Nephron (organoid): ENCODE results near the gene NBEAL2.

ENCODE experiments used
- H3K27ac Mint-ChIP-seq, 3 experiments: 2 replicates each; pipeline ENCODE4 v1.8.0; 2020; ENCODE audit warnings: mixed read lengths in 3 of 3, mild to moderate bottlenecking in 2 of 3, moderate library complexity in 1 of 3
- H3K27me3 Mint-ChIP-seq: 2 replicates; pipeline ENCODE4 v1.8.0; 2021; ENCODE audit warnings: low read depth, mild to moderate bottlenecking, moderate library complexity, mixed read lengths
- H3K36me3 Mint-ChIP-seq: 2 replicates; pipeline ENCODE4 v1.8.0; 2020; ENCODE audit warnings: low read depth, mixed read lengths
- H3K4me1 Mint-ChIP-seq: 2 replicates; pipeline ENCODE4 v1.8.0; 2020; ENCODE audit warnings: mixed read lengths
- H3K4me3 Mint-ChIP-seq, 3 experiments: 2 replicates each; pipeline ENCODE4 v1.8.0; 2020; ENCODE audit warnings: mild to moderate bottlenecking in 3 of 3, mixed read lengths in 3 of 3, moderate library complexity in 2 of 3
- H3K9me3 Mint-ChIP-seq: 2 replicates; pipeline ENCODE4 v1.8.0; 2020; ENCODE audit warnings: mixed read lengths
- CTCF ChIP-seq, 3 experiments: fragments of 200-600 bp; sonication (generic); IDR thresholded peaks; one replicate each; pipeline ENCODE4 v1.5.0; 2021; ENCODE audit warnings: antibody characterized with exemption in 3 of 3; ENCODE audit not compliant: unreplicated experiment in 3 of 3

Gene NBEAL2

GRCh38 chr3:46999516-47000197, 20.2 kb downstream of the NBEAL2 start:
- Mint-ChIP-seq H3K27me3 (no peaks in the 10 kb centered on the region), H3K4me1 (no peaks in the 10 kb centered on the region), H3K36me3 (no peaks in the 10 kb centered on the region), H3K27ac (no peak overlapping the region), H3K9me3 (no peaks in the 10 kb centered on the region), H3K4me3 (no peak overlapping the region)
- no peak for TF ChIP-seq CTCF (IDR thresholded peaks at IDR 0.05; ENCODE audit: unreplicated experiment in 3 of 3)

GRCh38 chr3:47000198-47000815, 20.8 kb downstream of the NBEAL2 start:
- H3K4me1 Mint-ChIP-seq: no peaks in the 10 kb centered on the region
- no peak for TF ChIP-seq CTCF (IDR thresholded peaks at IDR 0.05; ENCODE audit: unreplicated experiment in 3 of 3)
- no peak overlapping the region for H3K4me3 Mint-ChIP-seq
- H3K27me3 Mint-ChIP-seq: no peaks in the 10 kb centered on the region
- H3K27ac Mint-ChIP-seq: no peak overlapping the region
- H3K36me3 Mint-ChIP-seq: no peaks in the 10 kb centered on the region
- no peaks in the 10 kb centered on the region for H3K9me3 Mint-ChIP-seq

GRCh38 chr3:47000922-47001730, 21.7 kb downstream of the NBEAL2 start:
- H3K9me3 Mint-ChIP-seq: no peaks in the 10 kb centered on the region
- H3K27ac Mint-ChIP-seq: no peak overlapping the region
- TF ChIP-seq CTCF (IDR thresholded peaks at IDR 0.05; ENCODE audit: unreplicated experiment in 3 of 3): no peak
- no peaks in the 10 kb centered on the region for H3K27me3 Mint-ChIP-seq
- no peaks in the 10 kb centered on the region for H3K4me1 Mint-ChIP-seq
- H3K4me3 Mint-ChIP-seq: no peak overlapping the region
- no peaks in the 10 kb centered on the region for H3K36me3 Mint-ChIP-seq

DNA sequence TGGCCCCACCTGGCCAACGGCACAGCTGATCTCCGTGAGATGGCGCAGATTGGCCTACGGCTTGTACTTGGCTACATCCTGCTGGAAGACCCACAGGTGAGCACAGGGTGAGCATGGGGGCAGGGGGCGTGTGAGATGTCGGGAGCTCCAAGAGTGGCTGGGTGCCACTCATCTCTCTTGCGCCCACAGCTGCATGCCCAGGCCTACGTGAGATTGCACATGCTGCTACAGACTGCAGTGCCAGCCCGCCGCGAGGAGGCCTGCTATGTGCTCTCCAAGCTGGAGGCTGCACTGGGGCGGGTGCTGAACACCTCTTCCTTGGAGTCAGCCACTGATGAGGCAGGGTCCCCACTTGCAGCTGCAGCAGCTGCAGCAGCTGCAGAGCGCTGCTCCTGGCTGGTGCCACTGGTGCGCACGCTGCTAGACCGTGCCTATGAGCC, 22.3 kb downstream of the NBEAL2 start:
- no peaks in the 10 kb centered on the region for H3K27me3 Mint-ChIP-seq
- no peak overlapping the region for H3K4me3 Mint-ChIP-seq
- no peaks in the 10 kb centered on the region for H3K4me1 Mint-ChIP-seq
- no peaks in the 10 kb centered on the region for H3K36me3 Mint-ChIP-seq
- H3K9me3 Mint-ChIP-seq: no peaks in the 10 kb centered on the region
- no peak for TF ChIP-seq CTCF (IDR thresholded peaks at IDR 0.05; ENCODE audit: unreplicated experiment in 3 of 3)
- no peak overlapping the region for H3K27ac Mint-ChIP-seq

DNA sequence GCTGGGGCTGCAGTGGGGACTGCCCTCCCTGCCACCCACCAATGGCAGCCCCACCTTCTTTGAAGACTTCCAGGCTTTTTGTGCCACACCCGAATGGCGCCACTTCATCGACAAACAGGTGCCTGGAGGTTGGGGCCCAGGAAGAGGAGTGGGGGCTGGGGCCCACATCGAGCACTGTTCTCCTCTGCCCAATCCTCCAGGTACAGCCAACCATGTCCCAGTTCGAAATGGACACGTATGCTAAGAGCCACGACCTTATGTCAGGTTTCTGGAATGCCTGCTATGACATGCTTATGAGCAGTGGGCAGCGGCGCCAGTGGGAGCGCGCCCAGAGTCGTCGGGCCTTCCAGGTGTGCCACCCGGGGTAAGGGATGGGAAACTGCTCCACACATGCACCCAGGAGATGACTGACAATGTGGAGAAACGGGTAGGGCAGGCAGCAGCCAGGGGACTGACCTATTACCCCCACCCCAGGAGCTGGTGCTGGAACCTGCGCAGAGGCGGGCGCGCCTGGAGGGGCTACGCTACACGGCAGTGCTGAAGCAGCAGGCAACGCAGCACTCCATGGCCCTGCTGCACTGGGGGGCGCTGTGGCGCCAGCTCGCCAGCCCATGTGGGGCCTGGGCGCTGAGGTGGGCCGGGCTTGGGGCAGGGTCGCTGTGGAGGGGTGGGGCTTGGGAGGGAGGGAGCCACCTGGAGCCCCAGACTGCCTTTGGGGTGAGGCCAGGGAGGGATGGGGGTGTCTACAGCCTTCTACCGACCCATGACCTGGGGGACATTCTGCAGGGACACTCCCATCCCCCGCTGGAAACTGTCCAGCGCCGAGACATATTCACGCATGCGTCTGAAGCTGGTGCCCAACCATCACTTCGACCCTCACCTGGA, 22.9 kb downstream of the NBEAL2 start:
- TF ChIP-seq CTCF (IDR thresholded peaks at IDR 0.05; ENCODE audit: unreplicated experiment in 3 of 3): no peak
- no peak overlapping the region for H3K27ac Mint-ChIP-seq

More for the DNA sequence above, 22.9 kb downstream of the NBEAL2 start:
- Mint-ChIP-seq H3K9me3 (no peaks in the 10 kb centered on the region), H3K4me1 (no peaks in the 10 kb centered on the region), H3K36me3 (no peaks in the 10 kb centered on the region), H3K27me3 (no peaks in the 10 kb centered on the region), H3K4me3 (no peak overlapping the region)
